Hippocampal formation (tissue), 2 donors: ENCODE data around the gene RNF182.
"Not testable (repeated sequence)": the region's sequence is repeated elsewhere in the genome, so short reads cannot be mapped to it uniquely, and the experiment has no call there.

Source experiments
- DNase-seq, 2 donors: peaks; one replicate each; lab custom pipeline; 2025; lab: John Stamatoyannopoulos, UW

The RNF182 gene, protein sequence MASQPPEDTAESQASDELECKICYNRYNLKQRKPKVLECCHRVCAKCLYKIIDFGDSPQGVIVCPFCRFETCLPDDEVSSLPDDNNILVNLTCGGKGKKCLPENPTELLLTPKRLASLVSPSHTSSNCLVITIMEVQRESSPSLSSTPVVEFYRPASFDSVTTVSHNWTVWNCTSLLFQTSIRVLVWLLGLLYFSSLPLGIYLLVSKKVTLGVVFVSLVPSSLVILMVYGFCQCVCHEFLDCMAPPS

DNA sequence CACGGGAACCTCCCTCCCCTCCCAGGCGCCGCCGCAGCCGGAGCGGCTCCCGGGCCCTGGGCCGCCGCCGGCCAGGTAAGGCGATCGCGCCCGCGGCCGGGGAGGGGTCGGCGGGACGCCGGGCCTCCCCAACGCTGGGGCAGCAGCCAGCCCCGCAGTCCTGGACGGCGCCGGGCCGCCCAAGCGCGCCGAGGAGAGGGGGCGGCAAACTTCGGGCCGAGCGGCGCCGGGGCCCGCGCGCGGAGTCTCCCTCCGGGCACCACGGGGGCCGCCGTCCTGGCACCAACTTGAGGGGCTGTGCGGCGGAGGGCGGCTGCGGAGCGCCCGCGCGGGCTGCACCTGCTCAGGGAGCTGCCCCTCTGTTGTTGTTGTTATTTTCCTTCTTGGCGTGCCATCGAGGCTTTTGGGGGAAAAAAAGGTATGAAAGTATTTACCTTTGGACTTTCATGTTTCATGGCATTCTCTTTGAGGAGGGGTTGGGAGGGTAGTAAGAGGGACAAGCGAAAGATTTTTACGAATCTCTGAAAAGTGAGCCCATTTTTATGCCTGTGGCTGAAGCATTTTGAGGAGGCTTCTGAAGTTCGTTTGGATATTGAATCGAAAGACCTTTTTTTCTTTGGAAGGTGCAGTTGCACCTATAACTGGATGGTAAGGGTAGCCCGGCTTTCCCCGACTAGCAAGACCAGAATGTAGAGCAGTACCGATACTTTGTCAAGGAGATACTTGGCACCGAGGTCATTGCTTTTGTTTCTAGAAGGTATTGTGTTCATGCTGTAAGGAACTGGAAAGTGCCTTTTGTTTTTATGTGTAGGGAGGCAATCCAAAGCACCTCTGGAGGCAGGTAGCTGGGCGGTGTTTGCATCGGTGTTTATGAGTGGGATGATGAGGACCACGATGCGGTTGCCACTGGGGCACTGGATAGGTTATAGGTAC, at the start of gene RNF182:
RNF182 (plus strand) TSS at position 4 of the 933 bp plus-strand sequence. CDS start 52,168 bp downstream, outside the sequence.
- DNase-seq = no peak

DNA sequence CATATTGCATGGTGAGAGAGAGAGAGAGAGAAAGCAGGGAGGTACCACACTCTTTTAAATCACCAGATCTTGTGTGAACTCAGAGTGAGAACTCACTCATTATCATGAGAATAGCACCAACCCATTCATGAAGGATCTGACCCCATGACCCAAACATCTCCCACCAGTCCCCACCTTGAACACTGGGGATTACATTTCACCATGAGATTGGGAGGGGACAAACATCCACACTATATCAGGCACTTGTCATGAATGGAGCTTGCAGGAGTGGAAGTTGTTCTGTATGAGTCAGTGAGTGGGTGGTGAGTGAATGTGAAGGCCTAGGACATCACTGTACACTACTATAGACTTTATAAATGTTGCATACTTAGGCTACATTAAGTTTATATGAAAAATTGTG, 47.7 kb upstream of the RNF182 start:
- no peak for DNase-seq

DNA sequence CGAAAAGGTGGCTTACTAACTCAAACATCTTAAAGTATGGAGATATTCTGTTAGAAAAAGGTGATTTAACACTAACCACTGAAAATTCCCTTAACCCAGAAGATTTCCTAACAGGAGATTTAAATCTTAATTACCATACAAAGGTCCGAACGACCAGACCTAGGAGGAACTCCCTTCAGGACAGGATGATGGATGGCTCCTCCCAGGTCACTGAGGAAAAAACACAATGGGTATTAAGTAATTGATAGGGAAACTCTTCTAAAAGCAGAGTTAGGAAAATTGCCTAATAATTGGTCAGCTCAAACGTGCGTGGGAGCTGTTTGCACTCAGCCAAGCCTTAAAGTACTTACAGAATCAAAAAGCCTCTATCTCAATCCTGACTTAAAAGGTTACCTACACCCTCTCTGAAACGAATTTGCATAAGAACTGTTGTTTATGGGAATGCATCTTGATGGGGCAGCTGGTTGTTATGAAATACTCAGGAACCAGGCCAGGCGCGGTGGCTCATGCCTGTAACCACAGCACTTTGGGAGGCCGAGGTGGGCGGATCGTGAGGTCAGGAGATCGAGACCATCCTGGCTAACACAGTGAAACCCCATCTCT, 44.6 kb upstream of the RNF182 start:
- DNase-seq = not testable (repeated sequence)

DNA sequence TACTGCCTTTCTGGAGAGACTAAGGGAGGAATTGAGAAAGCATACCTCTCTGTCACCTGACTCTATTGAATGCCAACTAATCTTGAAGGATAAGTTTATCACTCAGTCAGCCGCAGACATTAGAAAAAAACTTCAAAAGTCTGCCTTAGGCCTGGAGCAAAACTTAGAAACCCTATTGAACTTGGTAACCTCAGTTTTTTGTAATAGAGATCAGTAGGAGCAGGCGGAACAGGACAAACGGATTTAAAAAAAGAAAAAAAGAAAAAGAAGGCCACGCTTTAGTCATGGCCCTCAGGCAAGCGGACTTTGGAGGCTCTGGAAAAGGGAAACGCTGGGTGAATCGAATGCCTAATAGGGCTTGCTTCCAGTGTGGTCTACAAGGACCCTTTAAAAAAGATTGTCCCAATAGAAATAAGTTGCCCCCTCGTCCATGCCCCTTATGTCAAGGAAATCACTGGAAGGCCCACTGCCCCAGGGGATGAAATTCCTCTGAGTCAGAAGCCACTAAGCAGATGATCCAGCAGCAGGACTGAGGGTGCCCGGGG, 43.1 kb upstream of the RNF182 start:
- DNase-seq = no peak

DNA sequence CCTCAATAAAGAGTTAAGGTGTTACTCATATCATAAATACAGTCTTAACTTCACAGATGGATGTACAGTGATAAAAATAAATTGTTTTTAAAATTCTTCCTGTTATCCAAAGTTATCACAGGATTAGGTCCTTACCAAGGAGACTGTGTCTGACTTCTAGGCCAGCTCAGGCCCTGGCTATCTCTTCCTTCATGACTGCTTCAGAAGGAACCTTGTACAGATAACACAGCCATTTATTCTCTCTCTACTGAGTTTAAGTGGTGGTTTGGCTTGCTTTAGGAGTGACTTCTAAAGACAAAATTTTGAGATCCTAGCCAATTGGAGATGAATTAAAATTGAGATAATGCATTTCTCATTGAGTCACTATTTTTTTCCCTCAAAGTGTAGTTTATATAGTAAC, 40.8 kb upstream of the RNF182 start:
- no peak for DNase-seq

DNA sequence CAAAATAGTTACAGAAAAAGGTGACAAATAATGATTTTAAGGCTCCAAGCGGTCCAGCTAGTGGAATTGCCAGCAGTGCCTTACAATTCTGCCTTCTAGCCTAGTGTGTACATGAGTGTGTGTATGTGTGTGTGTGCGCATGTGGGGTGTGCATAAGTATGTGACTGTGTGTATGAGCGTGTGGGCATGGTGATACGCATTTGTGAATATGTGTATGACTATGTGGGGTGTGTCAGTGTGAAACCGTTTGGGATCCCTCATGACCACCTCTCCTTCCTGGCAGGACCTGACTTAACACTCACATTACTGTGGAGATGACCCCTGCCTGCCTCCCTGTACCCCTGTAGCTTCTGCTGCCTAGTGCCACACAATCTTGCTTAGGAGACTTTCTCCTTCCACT, 40.4 kb upstream of the RNF182 start:
- no peak for DNase-seq

DNA sequence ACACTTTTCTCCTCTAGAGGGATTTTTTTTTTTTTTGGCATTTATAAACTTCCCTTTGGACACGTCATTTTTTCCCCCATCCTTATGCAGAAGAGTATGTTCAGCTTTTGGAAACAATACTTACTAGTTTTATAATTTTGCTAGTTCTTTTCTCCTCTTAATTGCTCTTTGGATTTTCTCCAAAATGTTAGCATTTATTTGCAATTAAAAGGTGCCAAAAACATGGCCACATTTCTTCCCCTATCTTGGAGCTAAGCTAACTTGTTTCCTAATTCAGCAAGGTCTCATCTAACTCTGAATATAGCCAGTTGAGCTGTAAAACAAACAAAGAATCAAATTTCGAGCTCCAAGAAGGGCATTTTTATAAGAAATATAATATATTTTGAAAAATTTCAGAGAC, 39.2 kb upstream of the RNF182 start:
- no peak for DNase-seq

DNA sequence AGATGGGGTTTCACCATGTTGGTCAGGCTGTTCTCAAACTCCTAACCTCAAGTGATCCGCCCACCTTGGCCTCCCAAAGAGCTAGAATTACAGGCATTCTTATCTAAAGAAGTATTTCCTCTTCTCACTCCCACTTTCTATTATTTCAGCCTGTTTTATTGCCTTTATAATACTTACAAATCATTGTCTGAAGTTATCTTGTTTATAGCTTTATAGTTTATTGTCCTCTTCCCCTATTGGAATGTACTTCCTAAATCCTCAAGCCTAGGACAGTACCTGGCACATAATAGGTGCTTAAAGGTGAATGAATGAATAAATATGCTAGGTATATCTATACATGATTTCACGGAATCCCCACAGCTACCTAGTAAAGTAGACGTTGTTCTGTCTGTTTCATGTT, 37.8 kb upstream of the RNF182 start:
- DNase-seq = no peak

DNA sequence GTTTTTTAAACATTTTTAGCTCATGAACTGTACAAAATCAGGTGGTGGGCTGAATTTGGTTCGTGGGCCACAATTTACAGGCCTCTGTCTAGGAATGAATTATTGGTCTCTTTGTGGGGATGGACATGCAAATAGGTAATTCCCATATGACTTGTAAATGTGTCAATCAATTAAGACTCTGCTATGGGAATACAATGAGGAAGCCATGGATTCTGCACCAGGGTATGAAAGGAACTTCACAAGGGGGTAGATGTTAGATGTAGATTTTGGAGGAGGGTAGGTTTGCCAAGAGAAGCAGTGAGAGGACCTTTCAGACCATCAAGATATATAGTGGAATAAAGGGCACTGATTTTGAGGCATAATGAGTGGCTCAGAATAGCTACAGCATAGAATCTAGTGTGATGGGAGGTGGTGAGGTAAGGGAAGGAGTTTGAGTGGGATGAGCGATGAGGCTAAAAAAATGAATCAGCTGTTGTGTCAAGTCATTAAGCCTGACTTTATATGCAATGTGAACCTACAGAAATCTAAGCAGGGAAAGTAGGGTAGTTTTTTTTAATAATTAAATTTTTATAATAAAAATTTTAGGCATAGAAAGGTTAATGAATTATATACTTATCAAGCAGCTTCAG, 32.6 kb upstream of the RNF182 start:
- no peak for DNase-seq

DNA sequence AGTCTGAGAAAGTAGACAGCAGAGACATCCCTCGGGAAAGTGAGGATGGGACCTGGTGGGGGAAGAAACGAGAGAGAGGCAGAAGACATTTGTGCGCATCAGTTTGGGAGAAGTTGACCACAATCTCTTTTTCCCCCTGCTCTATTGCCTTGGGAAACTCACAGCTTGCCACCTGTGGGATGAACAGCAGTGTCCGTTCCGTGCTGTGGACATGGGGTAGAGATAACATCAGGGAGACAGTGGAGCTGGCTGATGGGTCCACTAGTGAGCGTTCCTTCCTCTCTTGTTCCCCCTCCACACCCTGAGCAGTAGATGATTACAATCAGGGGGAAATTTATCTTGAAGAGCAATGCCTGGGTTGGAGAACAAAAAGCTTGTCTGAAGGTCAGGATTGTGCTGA, 21.8 kb upstream of the RNF182 start:
- no peak for DNase-seq

DNA sequence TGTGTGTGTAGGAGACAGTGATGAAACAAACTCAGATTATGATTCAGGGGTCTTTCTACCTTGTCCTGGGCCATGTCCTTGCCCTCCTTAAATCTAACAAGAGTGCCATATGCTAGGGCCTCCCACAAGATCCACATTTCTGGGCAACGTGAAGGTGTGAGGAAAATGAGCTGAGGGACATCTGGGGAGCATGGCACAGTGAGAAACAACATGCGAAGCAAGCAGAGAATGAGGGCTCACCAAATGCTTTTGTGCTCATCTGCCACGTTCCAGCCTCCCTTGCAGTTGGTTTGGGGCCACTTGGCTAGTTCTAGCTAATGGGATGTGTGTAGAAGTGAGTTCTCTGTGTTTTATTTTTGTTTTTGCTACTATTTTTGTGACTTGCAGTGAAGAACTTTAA, 21.4 kb upstream of the RNF182 start:
- DNase-seq = peak in 1 of 2 donors; percentile 11

DNA sequence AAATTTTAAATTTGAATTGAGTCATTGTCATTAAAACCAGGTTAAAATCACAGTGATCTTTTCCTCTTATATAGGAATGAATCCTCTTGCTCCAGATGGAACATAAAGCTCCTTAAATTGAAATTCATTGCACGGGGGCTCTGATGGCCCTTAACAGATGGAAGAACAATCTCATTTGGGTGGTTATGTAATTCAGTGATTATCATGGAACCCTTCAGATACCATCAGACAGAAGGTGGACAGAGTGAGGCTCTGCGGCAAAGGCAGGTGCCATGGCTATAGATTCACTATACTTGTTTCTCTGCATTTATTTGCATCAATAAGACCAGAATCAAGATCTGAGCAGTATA, 17.8 kb upstream of the RNF182 start:
- no peak for DNase-seq

DNA sequence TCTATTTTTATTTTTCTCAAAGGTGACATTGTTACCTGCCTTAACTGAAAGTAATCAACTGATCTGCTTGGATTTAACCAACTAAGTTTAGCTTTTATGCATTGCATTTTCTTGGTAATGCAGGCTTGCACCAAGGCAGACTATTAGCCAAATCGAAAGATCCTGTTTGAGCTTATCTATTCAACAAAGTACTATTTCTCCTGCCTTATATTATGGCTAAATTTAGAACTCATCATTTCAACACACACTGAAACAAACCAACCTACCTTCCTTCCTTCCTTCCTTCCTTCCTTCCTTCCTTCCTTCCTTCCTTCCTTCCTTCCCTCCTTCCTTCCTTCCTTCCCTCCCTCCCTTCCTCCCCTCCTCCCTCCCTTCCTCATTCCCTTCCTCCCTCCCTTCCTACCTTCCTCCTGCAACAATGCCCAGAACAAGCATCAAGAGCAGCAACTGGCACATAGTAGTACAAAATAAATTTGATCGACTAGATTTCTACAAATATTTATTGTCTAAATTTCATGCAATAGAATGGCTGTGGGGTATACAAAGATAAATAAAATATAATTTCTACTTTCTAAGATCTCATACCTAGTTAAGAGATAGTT, 17.0 kb upstream of the RNF182 start:
- DNase-seq = no peak

DNA sequence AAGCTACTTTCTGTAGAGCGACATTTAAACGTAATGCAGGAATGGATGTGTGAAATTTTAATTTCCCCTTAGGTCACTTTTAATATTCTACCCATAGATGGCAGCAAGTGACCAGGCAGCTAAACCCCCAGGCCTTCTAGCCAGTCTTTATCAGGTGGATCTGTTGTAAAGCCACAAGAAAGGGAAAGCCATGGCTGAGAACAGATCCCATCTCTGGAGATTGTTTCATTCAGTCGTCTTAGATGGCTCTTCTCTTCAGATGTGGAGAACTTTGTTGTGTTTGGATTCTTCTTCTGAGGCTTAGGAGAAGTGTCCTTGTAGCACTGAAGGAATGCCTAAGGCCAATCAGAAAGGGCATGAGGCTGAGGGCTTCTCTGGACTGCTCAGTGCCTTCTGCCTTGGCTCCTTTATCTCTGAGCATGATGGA, 15.8 kb upstream of the RNF182 start:
- DNase-seq = peak; percentile 13 to 73

DNA sequence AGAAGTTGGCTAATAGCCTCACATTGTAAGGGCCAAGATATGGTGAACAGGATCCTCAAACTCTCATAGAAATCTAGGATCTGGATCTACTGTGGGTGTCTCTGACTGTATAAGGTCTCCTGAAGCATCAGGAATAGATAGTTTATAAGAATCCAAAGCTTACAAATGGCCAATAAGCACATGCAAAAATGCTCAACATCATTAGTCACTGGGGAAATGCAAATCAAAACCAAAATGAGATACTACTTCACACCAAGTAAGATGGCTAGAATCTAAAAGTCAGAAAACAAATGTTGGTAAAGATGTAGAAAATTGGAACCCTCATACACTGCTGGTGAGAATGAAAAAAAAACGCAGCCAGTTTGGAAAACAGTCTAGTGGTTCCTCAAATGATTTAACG, 14.3 kb upstream of the RNF182 start:
- DNase-seq = no peak

DNA sequence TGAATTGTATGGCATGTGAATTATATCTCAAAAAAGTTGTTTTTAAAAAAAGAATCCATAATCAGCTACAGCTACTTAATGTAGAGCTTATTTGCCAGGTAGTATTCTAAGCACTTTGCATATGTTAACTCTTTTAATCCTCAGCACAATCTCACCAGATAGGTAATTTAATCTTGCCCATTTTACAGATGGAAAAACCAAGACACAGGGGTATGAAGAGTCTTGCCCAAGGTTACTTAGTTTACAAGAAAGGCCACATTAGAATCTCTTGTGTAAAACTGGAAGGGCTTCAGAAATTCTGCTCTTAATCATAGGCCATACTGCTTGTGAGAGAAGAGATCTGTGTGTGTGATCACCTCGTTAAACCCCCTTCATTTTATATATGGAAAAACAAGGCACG, 13.4 kb upstream of the RNF182 start:
- no peak for DNase-seq

DNA sequence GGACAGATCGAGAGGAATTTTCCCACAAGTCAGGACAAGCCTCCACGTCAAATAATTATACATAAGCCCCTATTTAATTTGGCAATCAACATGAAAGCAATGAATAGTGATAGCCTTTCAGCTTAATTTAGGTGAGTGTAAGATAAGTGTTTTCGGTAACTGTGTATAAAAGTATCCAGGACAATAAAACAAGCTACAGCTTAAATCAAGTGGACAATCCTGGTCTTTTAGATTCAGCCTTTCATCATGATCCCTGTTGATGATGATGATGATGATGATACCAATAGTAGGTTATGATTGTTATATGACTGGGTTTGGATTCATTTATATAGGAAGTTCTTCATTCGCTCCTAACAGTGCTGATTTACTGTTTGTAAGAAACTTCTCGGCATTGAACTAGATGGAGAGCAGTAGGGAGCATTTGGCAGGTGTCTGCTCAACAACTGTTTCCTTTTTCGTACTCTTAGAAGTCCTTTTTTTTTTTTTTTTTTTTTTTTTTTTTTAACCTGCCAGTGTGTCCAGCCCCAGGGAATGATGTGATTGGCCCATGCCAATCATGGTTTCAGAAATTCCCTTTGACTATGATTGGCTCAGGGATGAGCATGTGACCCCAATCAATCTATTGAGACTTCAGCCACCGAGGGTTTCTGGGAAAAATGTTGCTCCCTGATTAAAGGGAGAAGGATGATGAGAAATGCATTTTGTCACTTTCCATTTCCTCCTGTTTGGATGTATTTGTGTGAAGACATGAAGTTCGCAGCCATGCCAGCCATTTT, 11.3 kb upstream of the RNF182 start:
- DNase-seq = no peak

DNA sequence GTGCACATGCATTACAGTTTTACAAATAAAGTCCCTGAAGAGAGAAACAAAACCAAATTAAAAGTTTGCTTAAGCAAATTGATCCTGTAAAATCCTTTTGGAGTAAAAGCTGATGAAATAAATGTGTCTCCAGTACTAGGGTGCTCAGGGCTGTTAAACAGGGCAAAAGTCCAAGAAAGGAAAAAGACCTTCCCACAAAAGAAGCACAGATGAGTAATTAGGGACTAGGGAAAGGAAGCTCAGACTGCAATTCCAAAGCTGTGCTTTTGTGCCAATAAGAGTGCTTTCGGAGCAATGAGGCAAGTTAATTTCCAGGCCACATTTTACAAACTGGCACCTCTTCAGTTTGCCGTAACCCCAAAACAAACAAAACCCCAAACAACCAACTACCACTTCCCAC, 10.4 kb upstream of the RNF182 start:
- peak in 1 of 2 donors; percentile 8 for DNase-seq

DNA sequence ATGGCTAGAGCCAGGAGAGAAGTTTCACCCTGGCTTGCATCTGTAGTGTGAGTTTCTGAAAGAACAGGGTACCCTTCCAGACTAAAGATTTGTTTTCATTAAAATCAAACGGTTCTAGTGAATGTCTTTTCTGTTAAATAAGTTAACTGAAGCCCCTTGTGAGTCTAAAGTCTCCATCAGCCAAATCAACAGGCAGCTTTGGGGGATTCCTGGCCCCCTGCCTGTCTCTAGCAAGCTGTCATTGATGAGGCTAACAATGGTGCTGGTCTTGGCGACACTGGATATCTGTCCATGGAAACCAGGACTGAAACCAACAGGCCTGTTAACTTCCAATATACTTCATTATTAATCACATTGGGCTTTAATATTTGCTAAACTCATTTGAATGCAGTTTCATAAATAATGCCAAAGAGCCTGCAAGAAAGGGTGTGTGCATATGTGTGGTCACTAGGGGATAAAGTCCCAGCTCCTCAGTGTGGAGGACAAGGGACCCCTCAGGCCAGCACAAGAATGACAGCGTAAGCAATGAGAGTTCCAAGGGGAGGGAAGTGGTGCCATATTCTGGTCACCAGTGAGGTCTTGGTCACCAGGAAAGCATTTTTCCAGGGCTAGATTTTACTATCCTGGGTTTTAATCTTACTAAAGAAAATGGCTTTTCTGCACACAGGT, 9.1 kb upstream of the RNF182 start:
- peak; percentile 15 to 53 for DNase-seq

DNA sequence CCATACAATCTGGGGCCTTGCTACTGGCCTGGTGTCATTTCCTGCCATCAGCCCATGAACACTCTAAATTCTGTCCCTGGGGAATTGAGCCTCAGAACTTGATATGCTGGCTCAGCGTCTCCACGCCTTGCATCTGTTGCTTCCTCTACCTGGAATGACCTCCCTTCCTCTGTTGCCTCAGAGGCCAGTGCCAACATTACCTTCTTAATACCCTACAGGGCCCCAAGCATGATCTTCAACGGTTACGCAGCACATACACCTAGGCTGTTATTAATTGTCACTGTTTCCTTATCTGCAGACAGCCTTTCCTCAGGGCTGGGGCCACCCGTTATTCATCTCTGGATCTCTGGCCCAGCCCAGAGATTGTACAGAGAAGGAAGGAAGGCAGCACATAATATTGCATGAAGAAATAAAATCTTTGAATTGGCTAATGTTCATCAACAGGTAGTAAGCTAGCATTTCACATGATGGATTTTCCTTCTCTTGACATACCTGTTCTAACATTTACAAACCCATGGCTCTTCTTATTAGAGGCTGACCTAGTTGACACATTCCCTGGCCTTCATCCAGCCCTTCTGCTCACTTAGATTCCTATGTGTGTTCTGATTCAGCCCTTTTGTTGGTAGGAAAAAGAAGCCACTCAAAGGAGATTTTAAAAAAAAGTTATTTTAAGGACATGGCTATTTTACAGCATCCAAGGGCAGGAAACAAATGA, 8.4 kb upstream of the RNF182 start:
- DNase-seq = no peak
